ENCODE measurements around the gene FAM222B. TPM values are rescaled to one million over a fixed set of nuclear protein-coding genes. Genes with fewer than 3 reads are reported as not detected.
"Not testable (repeated sequence)": the region's sequence is repeated elsewhere in the genome, so short reads cannot be mapped to it uniquely, and the experiment has no call there.

FAM222B gene
- total RNA-seq, 2 donors from 2014 or later: 20.9 to 26.5 TPM

GRCh38 chr17:28879886-28880571 is 37.4 kb upstream of the FAM222B start:
- H3K4me1 Mint-ChIP-seq (ENCODE audit: low read depth): peaks cover 46% of the 10 kb centered on the region
- H3K36me3 Mint-ChIP-seq (ENCODE audit: insufficient read depth in 2 of 2): peaks cover 5 to 24% of the 10 kb centered on the region in 2 donors
- no peak for ATAC-seq (replicated peaks in 1 of 2)
- peaks cover 0 to 1% of the 10 kb centered on the region in 2 donors for H3K9me3 Mint-ChIP-seq
- H3K4me3 Mint-ChIP-seq: no peak overlapping the region
- no peak overlapping the region for H3K27ac Mint-ChIP-seq
- DNase-seq: no peak
- H3K27me3 Mint-ChIP-seq (ENCODE audit: low read depth): no peaks in the 10 kb centered on the region

GRCh38 chr17:28878981-28879380 is 36.4 kb upstream of the FAM222B start:
- H3K27me3 Mint-ChIP-seq (ENCODE audit: low read depth): no peaks in the 10 kb centered on the region
- H3K9me3 Mint-ChIP-seq: peaks cover 0 to 1% of the 10 kb centered on the region in 2 donors
- ATAC-seq (replicated peaks in 1 of 2) (peak in 1 of 2 donors; percentile 25), DNase-seq (peak in 1 of 2 donors; percentile 34)
- H3K27ac Mint-ChIP-seq: no peak overlapping the region
- peaks cover 5 to 24% of the 10 kb centered on the region in 2 donors for H3K36me3 Mint-ChIP-seq (ENCODE audit: insufficient read depth in 2 of 2)
- peaks cover 44% of the 10 kb centered on the region for H3K4me1 Mint-ChIP-seq (ENCODE audit: low read depth)
- H3K4me3 Mint-ChIP-seq: no peak overlapping the region

GRCh38 chr17:28878158-28878910 is 35.7 kb upstream of the FAM222B start:
- ATAC-seq (replicated peaks in 1 of 2): peak; percentile 47 to 63
- H3K36me3 Mint-ChIP-seq (ENCODE audit: insufficient read depth in 2 of 2): peaks cover 5 to 24% of the 10 kb centered on the region in 2 donors
- no peaks in the 10 kb centered on the region for H3K27me3 Mint-ChIP-seq (ENCODE audit: low read depth)
- no peak for DNase-seq
- H3K4me1 Mint-ChIP-seq (ENCODE audit: low read depth): peaks cover 44% of the 10 kb centered on the region
- H3K4me3 Mint-ChIP-seq: peak overlapping the region; percentile 20 to 31
- peaks cover 0 to 1% of the 10 kb centered on the region in 2 donors for H3K9me3 Mint-ChIP-seq
- H3K27ac Mint-ChIP-seq: peak overlapping the region; percentile 86

- Mint-ChIP-seq H3K36me3 (ENCODE audit: insufficient read depth in 2 of 2) (peaks cover 5 to 22% of the 10 kb centered on the region in 2 donors), H3K4me1 (ENCODE audit: low read depth) (peaks cover 55% of the 10 kb centered on the region), H3K4me3 (peak overlapping the region in 1 of 2 donors; percentile 27)
- H3K27me3 Mint-ChIP-seq (ENCODE audit: low read depth); DNase-seq; H3K27ac Mint-ChIP-seq; ATAC-seq (replicated peaks in 1 of 2); H3K9me3 Mint-ChIP-seq: not testable (repeated sequence)
Observed at GRCh38 chr17:28877150-28877711, 34.6 kb upstream of the FAM222B start.

GRCh38 chr17:28875848-28876550 is 33.4 kb upstream of the FAM222B start:
- DNase-seq (peak in 1 of 2 donors; percentile 33), ATAC-seq (replicated peaks in 1 of 2) (peak; percentile 70 to 73)
- peak overlapping the region; percentile 30 for H3K27ac Mint-ChIP-seq
- peaks cover 5 to 14% of the 10 kb centered on the region in 2 donors for H3K36me3 Mint-ChIP-seq (ENCODE audit: insufficient read depth in 2 of 2)
- peaks cover 67% of the 10 kb centered on the region for H3K4me1 Mint-ChIP-seq (ENCODE audit: low read depth)
- peak overlapping the region; percentile 27 to 39 for H3K4me3 Mint-ChIP-seq
- peaks cover 0 to 1% of the 10 kb centered on the region in 2 donors for H3K9me3 Mint-ChIP-seq
- H3K27me3 Mint-ChIP-seq (ENCODE audit: low read depth): no peaks in the 10 kb centered on the region

- Mint-ChIP-seq H3K4me1 (ENCODE audit: low read depth) (peaks cover 70% of the 10 kb centered on the region), H3K36me3 (ENCODE audit: insufficient read depth in 2 of 2) (peaks cover 3 to 12% of the 10 kb centered on the region in 2 donors), H3K9me3 (peaks cover 0 to 1% of the 10 kb centered on the region in 2 donors), H3K27me3 (ENCODE audit: low read depth) (no peaks in the 10 kb centered on the region), H3K27ac (no peak overlapping the region), H3K4me3 (no peak overlapping the region)
- DNase-seq (no peak), ATAC-seq (replicated peaks in 1 of 2) (no peak)
Observed at GRCh38 chr17:28874750-28875149, 32.2 kb upstream of the FAM222B start.

GRCh38 chr17:28873839-28874238 is 31.2 kb upstream of the FAM222B start:
- ATAC-seq (replicated peaks in 1 of 2) (no peak), DNase-seq (no peak)
- peaks cover 3 to 9% of the 10 kb centered on the region in 2 donors for H3K36me3 Mint-ChIP-seq (ENCODE audit: insufficient read depth in 2 of 2)
- H3K4me3 Mint-ChIP-seq: no peak overlapping the region
- H3K4me1 Mint-ChIP-seq (ENCODE audit: low read depth): peaks cover 64% of the 10 kb centered on the region
- H3K9me3 Mint-ChIP-seq: peaks cover 0 to 1% of the 10 kb centered on the region in 2 donors
- no peak overlapping the region for H3K27ac Mint-ChIP-seq
- H3K27me3 Mint-ChIP-seq (ENCODE audit: low read depth): no peaks in the 10 kb centered on the region

- Mint-ChIP-seq H3K4me1 (ENCODE audit: low read depth) (peaks cover 38% of the 10 kb centered on the region), H3K36me3 (ENCODE audit: insufficient read depth in 2 of 2) (no peaks in the 10 kb centered on the region), H3K27ac (peak overlapping the region; percentile 82), H3K27me3 (ENCODE audit: low read depth) (no peaks in the 10 kb centered on the region), H3K9me3 (no peaks in the 10 kb centered on the region), H3K4me3 (peak overlapping the region; percentile 2 to 6)
- ATAC-seq (replicated peaks in 1 of 2) (peak; percentile 84 to 92), DNase-seq (peak; percentile 56 to 62)
Observed at GRCh38 chr17:28871056-28871579, 28.5 kb upstream of the FAM222B start.

- Mint-ChIP-seq H3K36me3 (ENCODE audit: insufficient read depth in 2 of 2) (no peaks in the 10 kb centered on the region), H3K9me3 (no peaks in the 10 kb centered on the region), H3K4me3 (no peak overlapping the region), H3K27me3 (ENCODE audit: low read depth) (no peaks in the 10 kb centered on the region), H3K27ac (no peak overlapping the region), H3K4me1 (ENCODE audit: low read depth) (peaks cover 23% of the 10 kb centered on the region)
- DNase-seq (no peak), ATAC-seq (replicated peaks in 1 of 2) (no peak)
Observed at GRCh38 chr17:28867276-28867675, 24.7 kb upstream of the FAM222B start.

- H3K9me3 Mint-ChIP-seq: no peaks in the 10 kb centered on the region
- ATAC-seq (replicated peaks in 1 of 2): peak; percentile 49 to 60
- H3K27ac Mint-ChIP-seq: no peak overlapping the region
Observed at GRCh38 chr17:28865946-28866752, 23.6 kb upstream of the FAM222B start.

GRCh38 chr17:28864991-28865849 is 22.6 kb upstream of the FAM222B start:
- Mint-ChIP-seq H3K27me3 (ENCODE audit: low read depth) (no peaks in the 10 kb centered on the region), H3K9me3 (no peaks in the 10 kb centered on the region), H3K4me1 (ENCODE audit: low read depth) (peaks cover 7% of the 10 kb centered on the region), H3K36me3 (ENCODE audit: insufficient read depth in 2 of 2) (peaks cover 0 to 4% of the 10 kb centered on the region in 2 donors), H3K4me3 (no peak overlapping the region), H3K27ac (no peak overlapping the region)
- DNase-seq (no peak), ATAC-seq (replicated peaks in 1 of 2) (no peak)

More at GRCh38 chr17:28865946-28866752, 23.6 kb upstream of the FAM222B start:
- DNase-seq: no peak
- Mint-ChIP-seq H3K36me3 (ENCODE audit: insufficient read depth in 2 of 2) (no peaks in the 10 kb centered on the region), H3K27me3 (ENCODE audit: low read depth) (no peaks in the 10 kb centered on the region), H3K4me1 (ENCODE audit: low read depth) (peaks cover 11% of the 10 kb centered on the region), H3K4me3 (no peak overlapping the region)

All from activated T-cell treated with anti-CD3 and anti-CD28 coated beads, Interleukin-2, amount 50 U/mL, for 72 hours (primary cell).